Right atrium auricular region (tissue), 2 donors: ENCODE results near the gene SIGLEC1. TPM values are rescaled to one million over a fixed set of nuclear protein-coding genes. Genes with fewer than 3 reads are reported as not detected.

ENCODE experiments used
- DNase-seq: peaks from one replicate; pipeline ENCODE4 v3.0.0-alpha.2; 2019; ENCODE audit warnings: low spot score
- H3K27ac ChIP-seq, 2 donors: fragments of 200-600 bp; sonication (generic); 1 replicate in 1 of 2; 2 replicates in 1 of 2; pipeline ENCODE4 v1.5.1; 2016 to 2019
- H3K27me3 ChIP-seq, 2 donors: fragments of 200-600 bp; sonication (generic); one replicate each; pipeline versions ENCODE4 v1.5.1 to v1.6.0; 2017 to 2019
- H3K36me3 ChIP-seq: fragments of 200-600 bp; sonication (generic); one replicate; pipeline ENCODE4 v1.5.1; 2016
- H3K4me1 ChIP-seq, 2 donors: fragments of 200-600 bp; sonication (generic); one replicate each; pipeline versions ENCODE4 v1.5.1 to v1.6.0; 2017 to 2019
- H3K4me3 ChIP-seq, 2 donors: fragments of 200-600 bp; sonication (generic); 1 replicate in 1 of 2; 2 replicates in 1 of 2; pipeline ENCODE4 v1.5.1; 2017 to 2019; ENCODE audit warnings: mild to moderate bottlenecking in 1 of 2, moderate library complexity in 1 of 2
- H3K9me3 ChIP-seq, 2 donors: fragments of 200-600 bp; sonication (generic); one replicate each; pipeline ENCODE4 v1.5.1; 2019
- total RNA-seq, 2 donors: library from RNA; depleted of rRNA; stranded (reverse); fragments of >200 nt; gene quantifications; one replicate each; pipeline ENCODE4 v1.1.0, GENCODE V29; 2016
- TF ChIP-seq, protein P1 (sequence below), 2 donors: fragments of 200-600 bp; sonication (generic); IDR thresholded peaks; one replicate each; pipeline ENCODE4 v1.5.1; 2019; ENCODE audit warnings: antibody characterized with exemption in 2 of 2

SIGLEC1 gene
- total RNA-seq, 2 donors from 2014 or later = 3.2 to 3.9 TPM

DNA sequence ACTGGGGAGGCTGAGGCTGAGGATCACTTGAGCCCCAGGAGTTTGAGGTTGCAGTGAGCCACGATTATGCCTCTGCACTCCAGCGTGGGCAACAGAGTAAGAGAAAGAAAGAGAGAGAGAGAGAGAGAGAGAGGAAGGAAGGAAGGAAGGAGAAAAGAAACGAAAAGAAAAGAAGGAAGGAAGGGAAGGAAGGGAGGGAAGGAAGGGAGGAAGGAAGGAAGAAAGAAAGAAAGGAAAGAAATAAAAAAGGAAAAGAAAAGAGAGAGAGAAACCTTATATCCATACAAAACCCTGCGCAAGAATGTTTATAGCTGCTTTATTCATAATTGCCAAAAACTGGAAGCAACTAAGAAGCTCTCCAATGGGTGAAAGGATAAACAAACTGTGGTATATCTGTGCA, 12.0 kb upstream of the SIGLEC1 start:
- H3K4me1 ChIP-seq = peaks cover 0 to 22% of the 10 kb centered on the region in 2 donors
- H3K9me3 ChIP-seq = no peaks in the 10 kb centered on the region
- no peaks in the 10 kb centered on the region for H3K36me3 ChIP-seq
- H3K27me3 ChIP-seq = no peaks in the 10 kb centered on the region
- no peak overlapping the region for H3K27ac ChIP-seq
- no peak for DNase-seq
- TF ChIP-seq, protein P1, sequence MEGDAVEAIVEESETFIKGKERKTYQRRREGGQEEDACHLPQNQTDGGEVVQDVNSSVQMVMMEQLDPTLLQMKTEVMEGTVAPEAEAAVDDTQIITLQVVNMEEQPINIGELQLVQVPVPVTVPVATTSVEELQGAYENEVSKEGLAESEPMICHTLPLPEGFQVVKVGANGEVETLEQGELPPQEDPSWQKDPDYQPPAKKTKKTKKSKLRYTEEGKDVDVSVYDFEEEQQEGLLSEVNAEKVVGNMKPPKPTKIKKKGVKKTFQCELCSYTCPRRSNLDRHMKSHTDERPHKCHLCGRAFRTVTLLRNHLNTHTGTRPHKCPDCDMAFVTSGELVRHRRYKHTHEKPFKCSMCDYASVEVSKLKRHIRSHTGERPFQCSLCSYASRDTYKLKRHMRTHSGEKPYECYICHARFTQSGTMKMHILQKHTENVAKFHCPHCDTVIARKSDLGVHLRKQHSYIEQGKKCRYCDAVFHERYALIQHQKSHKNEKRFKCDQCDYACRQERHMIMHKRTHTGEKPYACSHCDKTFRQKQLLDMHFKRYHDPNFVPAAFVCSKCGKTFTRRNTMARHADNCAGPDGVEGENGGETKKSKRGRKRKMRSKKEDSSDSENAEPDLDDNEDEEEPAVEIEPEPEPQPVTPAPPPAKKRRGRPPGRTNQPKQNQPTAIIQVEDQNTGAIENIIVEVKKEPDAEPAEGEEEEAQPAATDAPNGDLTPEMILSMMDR (IDR thresholded peaks at IDR 0.05) = no peak
- H3K4me3 ChIP-seq = no peak overlapping the region

DNA sequence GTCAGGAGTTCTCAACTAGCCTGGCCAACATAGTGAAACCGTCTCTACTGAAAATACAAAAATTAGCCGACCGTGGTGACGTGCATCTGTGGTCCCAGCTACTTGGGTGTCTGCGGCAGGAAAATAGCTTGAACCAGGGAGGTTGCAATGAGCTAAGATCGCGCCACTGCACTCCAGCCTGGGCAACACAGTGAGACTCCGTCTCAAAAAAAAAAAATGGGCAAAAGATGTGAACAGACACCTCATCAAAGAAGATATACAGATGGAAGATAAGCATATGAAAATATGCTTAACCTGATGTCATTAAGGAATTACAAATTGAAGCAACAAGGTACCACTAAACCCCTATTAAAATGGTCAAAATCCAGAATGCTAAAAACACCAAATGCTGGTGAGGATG, 10.9 kb upstream of the SIGLEC1 start:
- Histone ChIP-seq H3K27ac (no peak overlapping the region), H3K36me3 (no peaks in the 10 kb centered on the region), H3K9me3 (no peaks in the 10 kb centered on the region), H3K27me3 (no peaks in the 10 kb centered on the region), H3K4me1 (peaks cover 0 to 13% of the 10 kb centered on the region in 2 donors), H3K4me3 (no peak overlapping the region)
- TF ChIP-seq, protein P1 (IDR thresholded peaks at IDR 0.05) = no peak
- no peak for DNase-seq

DNA sequence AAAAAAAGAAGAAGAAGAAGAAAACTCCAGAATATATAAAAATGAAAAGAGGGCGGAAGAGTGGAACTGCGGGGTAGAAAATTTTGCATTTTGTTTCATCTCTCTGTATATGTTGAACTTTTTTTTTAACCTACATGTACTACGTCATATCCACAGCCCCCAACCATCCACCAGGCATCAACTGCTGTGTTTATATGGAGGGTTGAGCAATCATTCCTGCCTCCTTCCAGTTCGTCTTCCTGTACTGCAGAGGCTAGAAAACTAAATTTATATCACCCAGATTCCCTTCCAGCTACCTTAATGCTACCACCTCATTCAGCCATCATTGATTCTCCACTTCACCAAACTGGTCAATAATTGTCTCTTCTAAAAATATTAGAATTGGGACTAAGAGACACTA, 9.5 kb upstream of the SIGLEC1 start:
- Histone ChIP-seq H3K4me1 (no peaks in the 10 kb centered on the region), H3K4me3 (no peak overlapping the region), H3K27ac (no peak overlapping the region), H3K36me3 (no peaks in the 10 kb centered on the region), H3K9me3 (no peaks in the 10 kb centered on the region), H3K27me3 (no peaks in the 10 kb centered on the region)
- TF ChIP-seq, protein P1 (IDR thresholded peaks at IDR 0.05) = no peak
- no peak for DNase-seq

DNA sequence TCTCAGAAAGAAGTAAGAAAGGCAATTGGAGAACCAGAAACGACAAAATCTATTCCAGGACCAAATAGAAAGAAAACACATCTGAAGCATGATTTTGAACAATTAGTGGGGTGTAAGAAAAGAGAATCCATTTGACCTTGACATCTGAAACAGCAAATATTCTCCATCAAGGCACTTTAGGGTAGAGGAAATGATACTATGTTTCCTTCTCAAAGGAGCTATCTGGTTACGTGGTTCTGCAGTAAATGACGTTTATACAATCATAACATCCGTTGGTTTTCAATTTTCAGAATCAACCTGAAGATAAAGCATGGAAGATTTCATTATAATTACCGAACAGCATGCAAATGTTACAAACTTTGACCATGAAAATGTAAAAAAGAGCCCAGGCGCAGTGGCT, 8.2 kb upstream of the SIGLEC1 start:
- Histone ChIP-seq H3K36me3 (no peaks in the 10 kb centered on the region), H3K27me3 (no peaks in the 10 kb centered on the region), H3K27ac (no peak overlapping the region), H3K4me3 (no peak overlapping the region), H3K4me1 (no peaks in the 10 kb centered on the region), H3K9me3 (no peaks in the 10 kb centered on the region)
- TF ChIP-seq, protein P1 (IDR thresholded peaks at IDR 0.05) = no peak
- no peak for DNase-seq

DNA sequence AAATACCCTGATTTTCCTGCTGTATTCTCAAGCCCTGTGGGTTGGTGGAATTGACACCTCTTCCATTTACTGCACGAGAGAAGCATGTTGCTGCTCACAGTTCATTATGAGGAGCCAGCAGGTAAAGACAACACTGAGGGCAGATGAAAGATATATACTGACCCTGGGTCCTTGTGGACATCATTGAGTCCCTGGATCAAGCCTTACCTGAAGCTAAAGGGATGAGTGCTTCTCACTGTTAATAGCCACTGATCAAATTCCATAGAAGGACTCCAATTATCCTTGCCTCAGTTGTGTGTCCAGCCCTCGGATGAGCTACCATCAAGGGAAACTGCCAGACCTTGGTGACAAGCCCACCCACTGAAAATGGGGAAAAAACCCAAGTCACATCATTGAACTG, 7.7 kb upstream of the SIGLEC1 start:
- Histone ChIP-seq H3K4me1 (no peaks in the 10 kb centered on the region), H3K36me3 (no peaks in the 10 kb centered on the region), H3K9me3 (no peaks in the 10 kb centered on the region), H3K4me3 (no peak overlapping the region), H3K27ac (no peak overlapping the region), H3K27me3 (no peaks in the 10 kb centered on the region)
- DNase-seq = no peak
- TF ChIP-seq, protein P1 (IDR thresholded peaks at IDR 0.05) = no peak

DNA sequence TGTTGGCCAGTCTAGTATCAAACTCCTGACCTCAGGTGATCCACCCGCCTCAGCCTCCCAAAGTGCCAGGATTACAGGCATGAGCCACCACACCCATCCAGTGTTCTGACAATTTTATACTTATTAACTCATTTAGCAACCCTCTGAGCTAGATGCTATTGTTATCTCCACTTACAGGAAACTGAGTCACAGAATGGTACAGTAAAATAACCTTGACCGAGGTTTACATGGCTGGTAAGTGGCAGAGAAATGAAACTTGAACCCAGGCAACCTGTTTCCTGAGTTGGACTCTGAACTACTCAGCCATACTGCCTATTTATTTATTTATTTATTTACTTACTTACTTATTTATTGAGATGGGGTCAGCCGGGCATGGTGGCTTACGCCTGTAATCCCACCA, 6.6 kb upstream of the SIGLEC1 start:
- no peaks in the 10 kb centered on the region for H3K36me3 ChIP-seq
- no peak overlapping the region for H3K4me3 ChIP-seq
- TF ChIP-seq, protein P1 (IDR thresholded peaks at IDR 0.05) = no peak
- no peaks in the 10 kb centered on the region for H3K27me3 ChIP-seq
- H3K27ac ChIP-seq = no peak overlapping the region
- no peak for DNase-seq
- H3K9me3 ChIP-seq = no peaks in the 10 kb centered on the region
- no peaks in the 10 kb centered on the region for H3K4me1 ChIP-seq
